GM23338 (cell line): ENCODE data around the gene SEC16A.

Experiments
- CTCF ChIP-seq, 2 experiments: fragments of 200-600 bp in 1 of 2; sonication (generic) in 1 of 2; conservative IDR thresholded peaks; 2 replicates each; pipeline versions ENCODE4 v1.5.1 to v1.6.1; 2016 to 2017; ENCODE audit warnings: antibody characterized with exemption in 2 of 2, low read depth in 2 of 2, mild to moderate bottlenecking in 2 of 2, moderate library complexity in 1 of 2
- ETS1 ChIP-seq: IDR thresholded peaks from 2 replicates; pipeline ENCODE4 v1.6.1; 2016; ENCODE audit warnings: antibody characterized with exemption
- EZH2 ChIP-seq: fragments of 200-600 bp; sonication (generic); IDR thresholded peaks from one replicate; pipeline ENCODE4 v1.8.0; 2017; ENCODE audit warnings: antibody characterized with exemption, mild to moderate bottlenecking, low read depth; ENCODE audit not compliant: unreplicated experiment
- EZH2phosphoT487 ChIP-seq: fragments of 200-600 bp; sonication (generic); IDR thresholded peaks from one replicate; pipeline ENCODE4 v1.8.1; 2018; ENCODE audit warnings: antibody characterized with exemption; ENCODE audit not compliant: unreplicated experiment
- POLR2AphosphoS5 ChIP-seq: IDR thresholded peaks from 2 replicates; pipeline ENCODE4 v1.6.1; 2016; ENCODE audit warnings: antibody characterized with exemption, low read depth
- REST ChIP-seq: IDR thresholded peaks from one replicate; pipeline ENCODE4 v1.6.1; 2018; ENCODE audit warnings: antibody characterized with exemption; ENCODE audit not compliant: unreplicated experiment
- ZNF114 ChIP-seq: fragments of 250-450 bp; sonication (Bioruptor Pico); IDR thresholded peaks from 2 replicates; pipeline ENCODE4 v1.5.0; 2020; ENCODE audit warnings: mild to moderate bottlenecking, moderate library complexity

- no peak for TF ChIP-seq CTCF (conservative IDR thresholded peaks at IDR 0.05; ENCODE audit: low read depth in 2 of 2)
- TF ChIP-seq EZH2phosphoT487 = no peak
- no peak for TF ChIP-seq EZH2
- no peak for TF ChIP-seq ZNF114
- TF ChIP-seq POLR2AphosphoS5 = no peak
- no peak for TF ChIP-seq REST
- no peak for TF ChIP-seq ETS1
Observed at GRCh38 chr9:136407911-136408310, 74.9 kb downstream of the SEC16A start.
